Measurements from ENCODE around the gene RAB11FIP3.
"Not testable (repeated sequence)": the region's sequence is repeated elsewhere in the genome, so short reads cannot be mapped to it uniquely, and the experiment has no call there.

RAB11FIP3 gene

GRCh38 chr16:457732-458400, 32.4 kb downstream of the RAB11FIP3 start:
- DNase-seq (ENCODE audit: low read depth) = no peak
- TF ChIP-seq CTCF (IDR thresholded peaks at IDR 0.05; ENCODE audit: low read depth, low read length, missing control alignments) = no peak
- H3K4me3 ChIP-seq (ENCODE audit: low read depth, low read length) = no peak overlapping the region

GRCh38 chr16:459761-460160, 34.3 kb downstream of the RAB11FIP3 start:
- no peak overlapping the region for H3K4me3 ChIP-seq (ENCODE audit: low read depth, low read length)
- DNase-seq (ENCODE audit: low read depth) = no peak
- no peak for TF ChIP-seq CTCF (IDR thresholded peaks at IDR 0.05; ENCODE audit: low read depth, low read length, missing control alignments)

GRCh38 chr16:460787-461186, 35.3 kb downstream of the RAB11FIP3 start:
- H3K4me3 ChIP-seq (ENCODE audit: low read depth, low read length) = no peak overlapping the region
- no peak for DNase-seq (ENCODE audit: low read depth)
- no peak for TF ChIP-seq CTCF (IDR thresholded peaks at IDR 0.05; ENCODE audit: low read depth, low read length, missing control alignments)

GRCh38 chr16:463071-463470, 37.6 kb downstream of the RAB11FIP3 start:
- no peak overlapping the region for H3K4me3 ChIP-seq (ENCODE audit: low read depth, low read length)
- DNase-seq (ENCODE audit: low read depth) = no peak
- TF ChIP-seq CTCF (IDR thresholded peaks at IDR 0.05; ENCODE audit: low read depth, low read length, missing control alignments) = no peak

- DNase-seq (ENCODE audit: low read depth) = no peak
- TF ChIP-seq CTCF (IDR thresholded peaks at IDR 0.05; ENCODE audit: low read depth, low read length, missing control alignments) = no peak
- no peak overlapping the region for H3K4me3 ChIP-seq (ENCODE audit: low read depth, low read length)
Observed at GRCh38 chr16:466651-467050, 41.2 kb downstream of the RAB11FIP3 start.

- not testable (repeated sequence) for H3K4me3 ChIP-seq (ENCODE audit: low read depth, low read length); DNase-seq (ENCODE audit: low read depth)
Observed at GRCh38 chr16:467249-467871, 41.9 kb downstream of the RAB11FIP3 start.

GRCh38 chr16:468068-468821, 42.8 kb downstream of the RAB11FIP3 start:
- no peak overlapping the region for H3K4me3 ChIP-seq (ENCODE audit: low read depth, low read length)
- no peak for DNase-seq (ENCODE audit: low read depth)
- TF ChIP-seq CTCF (IDR thresholded peaks at IDR 0.05; ENCODE audit: low read depth, low read length, missing control alignments) = no peak

GRCh38 chr16:469459-469858, 44.0 kb downstream of the RAB11FIP3 start:
- DNase-seq (ENCODE audit: low read depth); H3K4me3 ChIP-seq (ENCODE audit: low read depth, low read length): not testable (repeated sequence)

All from GM12864 (cell line).